HG02840 (cell line): ENCODE results near the gene LYST.

Experiments
- ATAC-seq: cut with Tn5 transposase; IDR thresholded peaks from one replicate; pipeline ENCODE4 v1.9.1; 2021; ENCODE audit warnings: mild to moderate bottlenecking, moderate library complexity, moderate number of reproducible peaks; ENCODE audit not compliant: unreplicated experiment, low FRiP score

LYST gene

GRCh38 chr1:235726557-235726956 lies 140.1 kb downstream of the LYST start:
- no peak for ATAC-seq

GRCh38 chr1:235725434-235725833 lies 141.3 kb downstream of the LYST start:
- ATAC-seq, result no peak

- ATAC-seq, result no peak
These were observed 142.0 kb downstream of the LYST start for GRCh38 chr1:235724730-235725129.

GRCh38 chr1:235722858-235723257 lies 143.8 kb downstream of the LYST start:
- no peak for ATAC-seq

- ATAC-seq, result no peak
These were observed 144.7 kb downstream of the LYST start for GRCh38 chr1:235721982-235722381.

GRCh38 chr1:235720544-235720943 lies 146.2 kb downstream of the LYST start:
- no peak for ATAC-seq

GRCh38 chr1:235714205-235714897 lies 152.4 kb downstream of the LYST start:
- no peak for ATAC-seq

- ATAC-seq, result no peak
These were observed 153.9 kb downstream of the LYST start for GRCh38 chr1:235712812-235713211.

- ATAC-seq, result no peak
These were observed 156.0 kb downstream of the LYST start for GRCh38 chr1:235710687-235711086.

GRCh38 chr1:235709018-235709417 lies 157.7 kb downstream of the LYST start:
- ATAC-seq, result no peak

- ATAC-seq, result no peak
These were observed 158.2 kb downstream of the LYST start for GRCh38 chr1:235708390-235708962.

- ATAC-seq, result no peak
These were observed 163.2 kb downstream of the LYST start for GRCh38 chr1:235703506-235703905.

- no peak for ATAC-seq
These were observed 164.3 kb downstream of the LYST start for GRCh38 chr1:235702412-235702811.

- no peak for ATAC-seq
These were observed 169.2 kb downstream of the LYST start for GRCh38 chr1:235697508-235697907.

GRCh38 chr1:235689356-235689755 lies 177.3 kb downstream of the LYST start:
- ATAC-seq, result no peak

GRCh38 chr1:235688096-235688495 lies 178.6 kb downstream of the LYST start:
- no peak for ATAC-seq

- ATAC-seq, result no peak
These were observed 183.1 kb downstream of the LYST start for GRCh38 chr1:235683653-235684052.

GRCh38 chr1:235682216-235682615 lies 184.5 kb downstream of the LYST start:
- no peak for ATAC-seq

- no peak for ATAC-seq
These were observed 187.1 kb downstream of the LYST start for GRCh38 chr1:235679644-235680043.

GRCh38 chr1:235679005-235679404 lies 187.7 kb downstream of the LYST start:
- ATAC-seq, result no peak

GRCh38 chr1:235675152-235675890 lies 191.4 kb downstream of the LYST start:
- no peak for ATAC-seq

- ATAC-seq, result no peak
These were observed 192.7 kb downstream of the LYST start for GRCh38 chr1:235673981-235674380.
